Pancreas (tissue), 10 donors: ENCODE measurements around the gene QARS1. TPM values are rescaled to one million over a fixed set of nuclear protein-coding genes. Genes with fewer than 3 reads are reported as not detected.

Source experiments
- ATAC-seq, 4 donors: fragments of 200-7000 bp; cut with Tn5 transposase; one replicate each; pipeline versions ENCODE4 v1.8.0 to v1.9.1; 2020; ENCODE audit warnings: mild to moderate bottlenecking in 4 of 4, moderate library complexity in 4 of 4
- DNase-seq, 6 donors: peaks; one replicate each; pipeline ENCODE4 v3.0.0-alpha.2; 2020
- FAIRE-seq: peaks from 2 replicates; lab custom pipeline; 2012; peaks lifted over from hg19 to GRCh38; lab: Jason Lieb, UNC
- H3K27ac ChIP-seq, 4 donors: fragments of 200-600 bp; sonication (generic); 1 replicate in 3 of 4; 2 replicates in 1 of 4; pipeline versions ENCODE4 v1.5.0 to v1.8.0; 2020
- H3K27me3 ChIP-seq, 4 donors: fragments of 200-600 bp; one replicate each; pipeline ENCODE4 v1.8.0; 2021
- H3K36me3 ChIP-seq, 3 donors: fragments of 200-600 bp; sonication (generic) in 1 of 3; one replicate each; pipeline versions ENCODE4 v1.5.0 to v1.8.0; 2020 to 2021
- H3K4me1 ChIP-seq, 3 donors: fragments of 200-600 bp; one replicate each; pipeline ENCODE4 v1.8.0; 2021
- H3K4me3 ChIP-seq, 4 donors: fragments of 200-600 bp; sonication (generic) in 2 of 4; one replicate each; pipeline versions ENCODE4 v1.5.0 to v1.8.0; 2020 to 2021
- H3K9me3 ChIP-seq, 4 donors: fragments of 200-600 bp; one replicate each; pipeline ENCODE4 v1.8.0; 2021
- CTCF ChIP-seq, 4 donors: fragments of 200-600 bp; sonication (generic) in 3 of 4; IDR thresholded peaks; one replicate each; pipeline versions ENCODE4 v1.5.0 to v1.8.0; 2021; ENCODE audit warnings: antibody characterized with exemption in 4 of 4
- WGBS, 2 donors: extraction: QIAGEN DNeasy Blood & Tissue Kit; methylation state at CpG; one replicate each; pipeline ENCODE4 v1.1.7; 2013; 5-methylcytosine and 5-hydroxymethylcytosine counted together
- intact Hi-C, 3 donors: fragments of 100-400 bp; cut with DNase I; formaldehyde crosslinking; loops; one replicate each; pipeline versions ENCODE4 v1.11.1 to v1.14.2; 2022
- polyA plus RNA-seq, 2 donors: library from polyadenylated mRNA; stranded (reverse); fragments of 200-250 nt; gene quantifications; one replicate each; pipeline ENCODE4 v1.2.3, GENCODE V29; 2013
- total RNA-seq, 6 donors: library from RNA; stranded (reverse); fragmentation: NEBNext Ultra II Directional in 4 of 6; extraction: Animal tissue kit (Norgen Biotek cat#: 25700) in 4 of 6; gene quantifications; one replicate each; pipeline versions ENCODE4 v1.2.1 to v1.2.4, GENCODE V29; 2021 to 2023
- donor health status: healthy with polysubstance abuse.
- donor health status: DM: no; HTN: no; CAD: no; lungs with moderate emphysema.
- donor health status: DM: no; HTN: no; CAD: no.
- donor health status: control.
- donor health status: control.
- donor health status: Bipolar disorder and iron deficiency.
- donor health status: DM: yes; HTN: yes; CAD: no.
- donor health status: DM: no; HTN: no; CAD: no.
- donor health status: DM: no; HTN: no; CAD: no.
- donor health status: DM: yes; HTN: yes; CAD: no.

The QARS1 gene
- total and polyA plus RNA-seq, 8 donors = 82.0 to 213 (median 139) TPM

- no peaks in the 10 kb centered on the region for H3K9me3 ChIP-seq
- intact Hi-C loops = no loop called here
- ATAC-seq (no peak), DNase-seq (no peak), FAIRE-seq (no peak)
- WGBS, 2 donors = 80 to 83% methylated on average over 13 of the region's 13 CpGs
- no peak for TF ChIP-seq CTCF (IDR thresholded peaks at IDR 0.05)
- peaks cover 17 to 69% (median 60%) of the 10 kb centered on the region in 3 donors for H3K36me3 ChIP-seq
- no peak overlapping the region for H3K27ac ChIP-seq
- no peaks in the 10 kb centered on the region for H3K27me3 ChIP-seq
- no peak overlapping the region for H3K4me3 ChIP-seq
- no peaks in the 10 kb centered on the region for H3K4me1 ChIP-seq
These were observed 6.2 kb upstream of the QARS1 start for GRCh38 chr3:49110780-49111179.

DNA sequence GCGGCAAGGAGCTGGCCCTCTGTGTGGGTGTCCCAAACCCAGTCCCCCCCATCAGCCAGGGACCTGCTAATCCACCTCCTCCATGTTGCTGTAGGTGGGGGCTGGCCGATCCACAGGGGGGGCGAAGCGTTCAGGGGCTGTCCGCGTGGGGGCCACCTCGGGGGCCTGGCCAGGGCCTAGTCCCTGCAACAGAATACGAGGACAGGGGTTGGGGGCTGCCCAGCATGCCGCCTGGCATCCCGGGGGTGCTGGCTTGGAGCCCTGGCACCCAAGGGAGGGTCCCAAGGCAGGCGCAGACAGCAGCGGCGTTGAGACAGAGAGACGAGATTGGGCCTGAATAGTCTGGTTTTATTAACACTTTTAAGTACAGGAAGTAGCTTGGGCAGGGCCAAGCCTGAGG lies 3.8 kb upstream of the QARS1 start:
- H3K27me3 ChIP-seq = no peaks in the 10 kb centered on the region
- H3K36me3 ChIP-seq = peaks cover 12 to 45% (median 38%) of the 10 kb centered on the region in 3 donors
- intact Hi-C loops = no loop called here
- H3K27ac ChIP-seq = no peak overlapping the region
- no peaks in the 10 kb centered on the region for H3K9me3 ChIP-seq
- ATAC-seq = no peak
- H3K4me3 ChIP-seq = no peak overlapping the region
- no peak for TF ChIP-seq CTCF (IDR thresholded peaks at IDR 0.05)
- peak in 1 of 6 donors; percentile 60 for DNase-seq
- no peak for FAIRE-seq
- H3K4me1 ChIP-seq = peaks cover 5 to 12% (median 6%) of the 10 kb centered on the region in 3 donors
- 75 to 78% methylated on average over 14 of the region's 14 CpGs for whole genome bisulfite sequencing, 2 donors

DNA sequence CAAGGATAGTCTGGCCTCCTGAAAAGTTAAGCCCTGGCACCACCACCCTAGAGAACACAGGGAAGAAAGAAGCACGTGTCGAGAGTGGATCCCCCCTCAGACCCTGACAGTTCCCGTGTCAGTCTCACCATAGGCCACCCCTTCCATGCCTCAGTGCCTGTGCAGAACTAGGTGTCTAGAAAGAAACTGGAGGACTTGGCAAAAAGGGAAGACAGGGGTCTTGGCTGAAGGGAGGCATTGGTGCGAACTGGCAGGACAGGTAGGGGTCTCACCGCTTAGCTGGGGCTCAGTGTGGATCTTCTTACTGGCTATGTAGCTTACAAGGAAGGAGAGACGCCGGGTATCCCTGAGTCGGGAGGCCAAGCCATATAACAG lies 518 bp downstream of the QARS1 start:
- no peak for FAIRE-seq
- Histone ChIP-seq H3K27ac (peak overlapping the region; percentile 33 to 74 (median 66)), H3K36me3 (peaks cover 3 to 32% (median 23%) of the 10 kb centered on the region in 3 donors), H3K4me1 (peaks cover 5 to 14% (median 7%) of the 10 kb centered on the region in 3 donors), H3K27me3 (no peaks in the 10 kb centered on the region), H3K9me3 (no peaks in the 10 kb centered on the region), H3K4me3 (peak overlapping the region; percentile 65 to 99 (median 80))
- ATAC-seq = no peak
- 1% methylated on average over 8 of the region's 8 CpGs for WGBS, 2 donors
- intact Hi-C loops = no loop called here
- no peak for TF ChIP-seq CTCF (IDR thresholded peaks at IDR 0.05)
- DNase-seq = peak in 1 of 6 donors; percentile 20

- TF ChIP-seq CTCF (IDR thresholded peaks at IDR 0.05) = no peak
- Histone ChIP-seq H3K4me1 (peaks cover 0 to 8% (median 7%) of the 10 kb centered on the region in 3 donors), H3K4me3 (no peak overlapping the region), H3K27ac (no peak overlapping the region), H3K27me3 (no peaks in the 10 kb centered on the region), H3K36me3 (peaks cover 3 to 46% (median 23%) of the 10 kb centered on the region in 3 donors), H3K9me3 (no peaks in the 10 kb centered on the region)
- intact Hi-C loops = no loop called here
- peak in 1 of 6 donors; percentile 14 for DNase-seq
- ATAC-seq = no peak
- FAIRE-seq = no peak
- 93 to 94% methylated on average over 11 of the region's 11 CpGs for WGBS, 2 donors
These were observed 4.4 kb downstream of the QARS1 start for GRCh38 chr3:49100046-49100615.
